Lower leg skin (tissue), 3 donors: Measurements from ENCODE around the gene ZNF214.

Source experiments
- CTCF ChIP-seq, 3 donors: fragments of 450-650 bp; IDR thresholded peaks; one replicate each; pipeline ENCODE4 v1.5.1; 2016; ENCODE audit warnings: antibody characterized with exemption in 3 of 3, mild to moderate bottlenecking in 3 of 3, moderate library complexity in 2 of 3
- POLR2A ChIP-seq, 2 donors: fragments of 450-650 bp; IDR thresholded peaks; one replicate each; pipeline ENCODE4 v1.6.1; 2016 to 2017; ENCODE audit warnings: antibody characterized with exemption in 2 of 2, mild to moderate bottlenecking in 1 of 2, moderate library complexity in 1 of 2

GRCh38 chr11:7028141-7028540 lies 8.0 kb upstream of the ZNF214 start:
- TF ChIP-seq CTCF (IDR thresholded peaks at IDR 0.05): no peak
- TF ChIP-seq POLR2A (IDR thresholded peaks at IDR 0.05): no peak
